ENCODE results near the gene CAP1.

The CAP1 gene

GRCh38 chr1:40047276-40047675 is 6.7 kb downstream of the CAP1 start:
- TF ChIP-seq CTCF (IDR thresholded peaks at IDR 0.05; ENCODE audit: low read depth, low read length, missing control alignments) = no peak
- H3K4me3 ChIP-seq (ENCODE audit: low read depth, low read length) = no peak overlapping the region
- no peak for DNase-seq (ENCODE audit: low read depth)
- in situ Hi-C loops (cut with HindIII; ENCODE audit: low sequenced_read_pairs) = no loop called here

GRCh38 chr1:40047769-40048168 is 7.2 kb downstream of the CAP1 start:
- no peak overlapping the region for H3K4me3 ChIP-seq (ENCODE audit: low read depth, low read length)
- in situ Hi-C loops (cut with HindIII; ENCODE audit: low sequenced_read_pairs) = no loop called here
- no peak for DNase-seq (ENCODE audit: low read depth)
- TF ChIP-seq CTCF (IDR thresholded peaks at IDR 0.05; ENCODE audit: low read depth, low read length, missing control alignments) = no peak

GRCh38 chr1:40049725-40050124 is 9.2 kb downstream of the CAP1 start:
- H3K4me3 ChIP-seq (ENCODE audit: low read depth, low read length) = no peak overlapping the region
- no peak for TF ChIP-seq CTCF (IDR thresholded peaks at IDR 0.05; ENCODE audit: low read depth, low read length, missing control alignments)
- no peak for DNase-seq (ENCODE audit: low read depth)
- in situ Hi-C loops (cut with HindIII; ENCODE audit: low sequenced_read_pairs) = no loop called here

- H3K4me3 ChIP-seq (ENCODE audit: low read depth, low read length) = no peak overlapping the region
- no peak for TF ChIP-seq CTCF (IDR thresholded peaks at IDR 0.05; ENCODE audit: low read depth, low read length, missing control alignments)
- DNase-seq (ENCODE audit: low read depth) = no peak
- in situ Hi-C loops (cut with HindIII; ENCODE audit: low sequenced_read_pairs) = no loop called here
Observed at GRCh38 chr1:40050863-40051262, 10.3 kb downstream of the CAP1 start.

- no peak overlapping the region for H3K4me3 ChIP-seq (ENCODE audit: low read depth, low read length)
- in situ Hi-C loops (cut with HindIII; ENCODE audit: low sequenced_read_pairs) = no loop called here
- DNase-seq (ENCODE audit: low read depth) = no peak
- no peak for TF ChIP-seq CTCF (IDR thresholded peaks at IDR 0.05; ENCODE audit: low read depth, low read length, missing control alignments)
Observed at GRCh38 chr1:40053138-40053887, 12.8 kb downstream of the CAP1 start.

- TF ChIP-seq CTCF (IDR thresholded peaks at IDR 0.05; ENCODE audit: low read depth, low read length, missing control alignments) = no peak
- no peak for DNase-seq (ENCODE audit: low read depth)
- H3K4me3 ChIP-seq (ENCODE audit: low read depth, low read length) = no peak overlapping the region
- in situ Hi-C loops (cut with HindIII; ENCODE audit: low sequenced_read_pairs) = no loop called here
Observed at GRCh38 chr1:40056519-40057309, 16.2 kb downstream of the CAP1 start.
